Pons (tissue), 1 donor: ENCODE data around the gene SUCLG2.
A peak's percentile ranks its signal among the peaks of the same experiment; 100 is the strongest.

Experiments
- DNase-seq: peaks from one replicate; pipeline ENCODE4 v3.0.0-alpha.2; 2016; ENCODE audit warnings: low spot score

The SUCLG2 gene

DNA sequence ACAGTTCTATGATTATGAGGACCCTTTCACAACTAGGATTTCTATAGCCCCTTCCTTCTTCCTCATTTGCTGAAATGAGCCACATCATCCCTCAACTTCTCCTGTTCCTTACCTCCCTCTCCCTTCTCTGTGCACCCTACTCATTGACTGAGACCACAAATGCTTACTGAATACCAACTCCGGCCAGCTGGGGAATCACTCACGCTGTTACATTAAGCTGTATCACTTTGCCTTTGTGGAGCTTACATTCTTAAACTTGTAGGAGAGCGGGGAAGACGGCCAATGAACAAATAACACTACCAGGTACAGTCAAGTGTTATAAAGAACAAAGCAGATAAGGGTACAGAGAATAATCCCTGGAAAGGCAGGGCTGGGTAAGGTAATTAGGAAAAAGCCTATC, 5.7 kb downstream of the SUCLG2 start:
- no peak for DNase-seq

DNA sequence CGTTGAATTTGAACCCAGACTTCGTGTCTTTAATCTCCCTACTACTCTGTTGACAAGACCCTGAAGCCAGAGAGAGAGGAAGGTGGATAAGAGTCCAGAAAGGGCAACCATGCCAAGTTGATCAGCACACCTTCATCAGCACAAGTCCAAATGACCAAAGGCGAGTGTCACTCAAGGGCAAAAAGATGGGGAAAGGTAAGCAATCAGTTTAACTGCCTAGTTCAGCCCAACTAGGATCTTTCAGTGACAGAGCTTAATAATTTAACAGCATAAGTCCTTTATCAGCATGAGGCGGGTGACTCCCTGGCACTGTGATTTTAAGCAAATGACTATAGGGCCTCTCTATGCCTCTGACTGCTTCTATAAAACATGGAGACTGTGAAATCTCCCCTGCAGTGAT, 6.2 kb downstream of the SUCLG2 start:
- no peak for DNase-seq

DNA sequence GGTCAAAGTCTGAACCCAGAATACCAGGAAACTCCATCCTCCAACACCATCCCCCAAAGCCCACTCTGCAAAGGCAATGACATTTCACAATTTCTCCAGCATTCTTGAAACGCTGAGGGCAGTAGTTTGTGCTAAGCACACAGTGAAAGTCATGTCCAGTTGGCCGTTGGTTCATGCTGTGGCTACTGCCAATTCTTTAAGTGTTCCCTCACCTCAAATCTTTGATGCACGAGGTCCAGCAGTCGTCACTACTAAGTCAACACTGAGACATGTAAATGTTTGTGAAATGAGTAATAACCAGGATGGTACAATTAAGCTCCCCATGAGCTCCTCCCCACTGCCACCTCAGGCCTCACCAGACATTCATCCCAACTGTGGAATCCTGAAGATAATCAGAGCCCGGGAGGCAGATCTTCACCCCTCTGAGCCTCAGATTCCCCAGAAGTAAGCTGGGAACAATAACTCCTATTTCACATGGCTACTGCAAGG, 7.0 kb downstream of the SUCLG2 start:
- no peak for DNase-seq

DNA sequence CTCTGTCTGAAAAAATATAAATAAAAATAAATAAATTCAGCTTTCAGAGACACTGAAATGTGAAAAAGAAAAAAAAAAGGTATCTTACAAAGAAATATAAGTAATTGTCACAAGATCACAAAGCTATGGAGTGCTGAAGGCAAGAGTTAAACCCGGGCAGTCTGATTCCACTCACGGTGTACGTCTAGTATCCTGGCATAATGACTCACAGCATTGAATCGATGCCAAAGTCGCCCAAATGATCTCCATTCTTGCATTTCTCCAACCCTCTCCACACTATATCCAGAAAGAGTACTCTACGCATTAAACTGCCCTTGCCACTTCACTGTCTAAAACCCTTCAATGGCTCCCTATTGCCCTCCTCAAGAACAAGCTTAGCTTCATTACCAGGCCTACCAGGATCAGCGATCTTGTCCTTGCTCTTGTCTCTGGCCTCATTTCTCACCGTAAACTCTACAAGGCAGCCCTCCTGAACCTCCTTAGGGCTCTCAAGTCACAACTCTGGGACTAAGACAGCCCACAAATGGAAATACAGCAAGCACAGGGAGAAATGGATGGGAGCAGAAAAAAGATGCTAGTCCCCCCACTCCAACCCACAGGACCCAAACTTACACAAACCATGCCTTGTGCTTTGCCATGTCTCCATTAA, 7.7 kb downstream of the SUCLG2 start:
- DNase-seq = no peak

DNA sequence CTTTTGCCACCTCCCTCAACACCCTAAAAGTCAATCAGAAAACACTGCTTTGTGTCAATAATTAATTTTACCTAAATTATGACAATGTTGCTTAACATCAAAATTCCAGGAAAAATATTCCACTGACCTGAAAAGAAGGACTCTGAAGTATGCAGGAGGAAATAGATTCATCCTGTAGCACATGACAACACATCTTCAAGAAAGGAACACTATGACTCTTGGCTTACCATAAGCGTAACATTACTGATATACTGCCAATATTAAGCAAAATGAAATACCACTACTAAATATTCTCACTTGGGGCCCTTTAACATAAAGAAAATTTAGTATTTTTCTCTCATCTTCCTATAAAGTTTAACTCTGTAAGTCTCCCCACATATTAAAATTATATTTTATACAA, 9.6 kb downstream of the SUCLG2 start:
- DNase-seq = no peak

DNA sequence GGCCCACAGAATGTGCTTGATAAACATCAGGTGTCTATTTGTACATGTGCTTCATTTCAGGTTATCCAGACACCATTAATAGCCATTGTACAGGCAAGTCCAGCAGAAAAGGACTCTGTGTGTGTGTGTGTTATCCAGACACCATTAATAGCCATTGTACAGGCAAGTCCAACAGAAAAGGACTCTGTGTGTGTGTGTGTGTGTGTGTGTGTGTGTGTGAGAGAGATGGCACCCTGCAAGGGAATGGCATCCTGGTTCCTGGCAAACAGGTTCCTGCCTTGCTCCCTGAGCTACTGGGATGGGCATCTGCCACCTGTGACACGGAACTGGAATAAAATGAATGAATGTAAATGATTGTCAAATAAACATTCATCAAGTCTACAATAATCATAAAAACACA, 11.7 kb downstream of the SUCLG2 start:
- no peak for DNase-seq

DNA sequence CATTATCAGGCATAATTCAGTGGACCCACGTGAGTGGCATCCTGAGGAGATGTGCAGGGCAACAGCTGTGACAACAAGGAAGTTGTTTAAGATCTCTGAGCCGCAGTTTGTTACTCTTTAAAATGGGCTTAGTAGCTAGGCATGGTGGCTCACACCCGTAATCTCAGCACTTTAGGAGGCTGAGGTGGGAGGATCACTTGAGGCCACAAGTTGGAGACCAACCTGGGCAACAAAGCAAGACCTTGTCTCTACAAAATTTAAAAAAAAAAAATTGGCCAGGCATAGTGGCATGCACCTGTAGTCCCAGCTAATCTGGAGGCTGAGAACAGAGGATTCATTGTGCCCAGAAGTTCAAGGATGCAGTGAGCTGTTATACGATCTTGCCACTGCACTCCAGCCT, 12.2 kb downstream of the SUCLG2 start:
- DNase-seq = no peak

DNA sequence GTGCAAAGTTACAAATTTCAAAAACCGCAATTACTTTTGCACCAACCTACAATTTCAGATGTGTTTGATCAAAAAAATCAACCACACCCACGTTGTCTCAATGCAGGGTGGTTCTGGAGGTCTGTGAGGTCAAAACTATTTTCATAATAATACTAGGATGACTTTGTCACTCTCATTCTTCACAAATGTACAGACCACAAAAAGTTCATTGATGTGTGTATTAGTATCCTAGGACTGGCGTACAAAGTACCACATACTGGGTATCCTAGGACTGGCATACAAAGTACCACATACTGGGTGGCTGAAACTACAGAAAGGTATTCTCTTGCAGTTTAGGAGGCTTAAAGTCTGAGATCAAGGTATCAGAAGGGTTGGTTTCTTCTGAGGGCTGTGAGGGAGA, 13.0 kb downstream of the SUCLG2 start:
- no peak for DNase-seq

GRCh38 chr3:67640023-67640660, 14.3 kb downstream of the SUCLG2 start:
- DNase-seq = peak; percentile 13

GRCh38 chr3:67637255-67637900, 17.0 kb downstream of the SUCLG2 start:
- no peak for DNase-seq

DNA sequence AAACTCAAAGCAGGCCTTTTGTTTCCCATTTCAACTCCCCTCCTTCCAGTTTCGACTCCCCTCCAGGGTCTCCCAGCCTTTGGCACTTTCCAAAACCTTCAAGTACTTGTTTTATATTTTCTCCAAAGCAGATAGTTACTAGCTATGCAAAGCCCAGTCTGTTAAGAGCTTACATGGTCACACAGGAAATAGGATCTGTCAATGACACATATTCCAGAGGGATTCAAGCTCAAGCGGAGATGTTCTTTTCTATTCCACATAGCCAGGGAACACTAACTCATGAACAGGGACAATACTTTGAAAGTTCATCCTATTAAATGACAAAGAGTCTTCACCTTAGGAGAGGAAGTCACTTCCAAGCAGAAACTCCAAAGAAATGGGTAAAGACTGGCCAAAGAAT, 18.6 kb downstream of the SUCLG2 start:
- DNase-seq = no peak

GRCh38 chr3:67635257-67635656, 19.2 kb downstream of the SUCLG2 start:
- no peak for DNase-seq

GRCh38 chr3:67630666-67631362, 23.6 kb downstream of the SUCLG2 start:
- DNase-seq = no peak

GRCh38 chr3:67624687-67625086, 29.7 kb downstream of the SUCLG2 start:
- DNase-seq = no peak

DNA sequence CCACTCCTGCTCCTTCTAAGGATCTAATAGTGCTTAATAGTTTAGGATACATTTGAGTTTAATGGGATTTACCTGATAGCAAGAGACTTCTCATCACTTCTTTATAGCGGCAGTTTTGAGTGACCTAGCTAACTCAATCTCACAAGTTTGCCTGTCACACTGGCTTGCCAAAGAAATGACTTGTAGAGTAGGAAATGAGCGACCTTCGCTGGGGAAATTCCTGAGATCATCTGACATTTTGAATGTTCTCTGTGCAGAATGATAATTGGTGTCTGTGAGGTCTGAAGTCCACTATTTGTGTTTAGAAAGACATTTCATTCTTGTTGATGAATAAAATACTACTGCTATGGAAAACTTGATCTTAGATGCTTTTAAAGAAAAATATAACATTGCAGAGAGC, 30.3 kb downstream of the SUCLG2 start:
- DNase-seq = no peak

- no peak for DNase-seq
These were observed 31.8 kb downstream of the SUCLG2 start for GRCh38 chr3:67622652-67623051.

DNA sequence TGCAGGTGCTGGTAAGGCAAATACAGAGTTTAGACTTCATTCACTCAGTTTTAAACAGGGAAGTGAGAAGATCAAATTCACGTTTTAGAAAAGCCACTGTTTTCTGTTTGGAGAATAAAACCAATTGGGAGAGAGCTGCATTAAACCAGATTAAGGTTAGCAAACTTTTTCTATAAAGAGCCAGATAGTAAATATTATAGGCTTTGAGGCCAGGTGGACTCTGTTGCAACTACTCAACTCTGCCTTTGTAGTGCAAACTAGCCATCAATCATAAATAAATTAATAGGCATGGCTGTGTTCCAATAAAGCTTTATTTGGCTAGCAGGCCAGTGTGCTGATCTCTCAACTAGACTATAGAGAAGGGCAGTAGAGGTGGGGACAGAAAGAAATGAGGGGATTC, 33.5 kb downstream of the SUCLG2 start:
- DNase-seq = no peak

- DNase-seq = no peak
These were observed 34.4 kb downstream of the SUCLG2 start for GRCh38 chr3:67619991-67620390.

GRCh38 chr3:67617518-67617917, 36.9 kb downstream of the SUCLG2 start:
- DNase-seq = no peak

GRCh38 chr3:67616046-67616445, 38.4 kb downstream of the SUCLG2 start:
- no peak for DNase-seq

DNA sequence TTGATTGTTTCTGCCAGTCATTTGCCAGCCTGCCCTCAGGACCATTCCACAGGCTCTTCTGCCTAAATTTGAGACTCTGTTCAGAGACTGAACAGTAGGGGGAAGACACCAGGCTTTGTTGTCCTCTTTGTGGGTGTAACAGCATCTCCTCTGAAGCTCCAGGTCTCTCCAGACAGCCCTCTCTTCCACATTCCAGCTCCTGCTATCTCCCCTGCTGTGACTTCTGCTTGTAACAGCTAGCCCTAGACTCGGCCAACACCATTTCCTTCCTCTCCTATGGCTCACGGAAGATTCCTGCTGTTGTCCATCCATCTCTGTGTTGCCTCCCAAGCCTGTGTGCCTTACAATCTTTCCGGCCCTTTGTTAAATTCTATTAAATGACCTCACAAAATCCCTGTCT, 40.2 kb downstream of the SUCLG2 start:
- no peak for DNase-seq

GRCh38 chr3:67610458-67610857, 44.0 kb downstream of the SUCLG2 start:
- DNase-seq = no peak

GRCh38 chr3:67609709-67610108, 44.7 kb downstream of the SUCLG2 start:
- DNase-seq = no peak
